ENCODE results near the gene TLX1.
A peak's percentile ranks its signal among the peaks of the same experiment; 100 is the strongest.
"Not testable (repeated sequence)": the region's sequence is repeated elsewhere in the genome, so short reads cannot be mapped to it uniquely, and the experiment has no call there.

Gene TLX1

DNA sequence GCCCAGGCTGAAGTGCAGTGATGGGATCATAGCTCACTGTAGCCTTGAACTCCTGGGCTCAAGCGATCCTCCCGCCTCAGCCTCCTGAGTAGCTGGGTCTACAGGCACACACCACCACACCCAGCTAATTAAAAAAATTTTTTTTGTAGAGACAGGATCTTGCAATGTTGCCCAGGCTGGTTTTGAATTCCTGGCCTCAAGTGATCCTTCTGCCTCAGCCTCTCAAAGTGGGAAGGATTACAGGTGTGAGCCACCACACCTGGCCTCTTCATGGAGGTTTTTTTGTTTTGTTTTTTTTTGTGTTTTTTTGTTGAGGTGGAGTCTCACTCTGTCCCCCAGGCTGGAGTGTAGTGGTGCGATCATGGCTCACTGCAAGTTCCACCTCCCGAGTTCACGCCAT lies 23.4 kb downstream of the TLX1 start:
- H3K4me3 ChIP-seq (ENCODE audit: low read length); H3K4me1 ChIP-seq (ENCODE audit: control insufficient read depth, insufficient read depth, low read length); H3K27me3 ChIP-seq (ENCODE audit: control insufficient read depth, insufficient read depth, low read length); H3K27ac ChIP-seq (ENCODE audit: low read depth, low read length); H3K9ac ChIP-seq (ENCODE audit: low read length); H3K36me3 ChIP-seq (ENCODE audit: control insufficient read depth, insufficient read depth, low read length): not testable (repeated sequence)

DNA sequence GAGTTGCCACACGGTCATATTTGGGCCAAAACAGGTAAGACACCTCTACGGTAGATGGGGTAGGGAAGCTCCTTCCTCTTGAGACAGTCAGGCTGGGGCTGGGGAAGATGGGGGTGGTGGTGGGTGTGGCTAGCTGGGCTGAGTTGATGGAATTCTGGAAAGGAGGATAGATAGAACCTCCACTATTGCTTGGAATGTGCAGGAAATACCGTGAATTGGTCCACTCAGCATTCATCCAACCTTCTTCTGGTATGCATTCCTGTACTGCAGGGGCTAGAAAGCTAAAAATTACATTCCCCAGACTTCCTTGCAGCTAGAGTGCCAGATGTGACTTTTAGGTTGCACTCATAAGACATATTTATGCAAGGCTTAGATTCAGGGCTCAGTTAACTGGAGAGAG lies 24.8 kb downstream of the TLX1 start:
- Histone ChIP-seq H3K27ac (ENCODE audit: low read depth, low read length) (no peak overlapping the region), H3K4me1 (ENCODE audit: control insufficient read depth, insufficient read depth, low read length) (no peaks in the 10 kb centered on the region), H3K9ac (ENCODE audit: low read length) (no peak overlapping the region), H3K36me3 (ENCODE audit: control insufficient read depth, insufficient read depth, low read length) (no peaks in the 10 kb centered on the region), H3K27me3 (ENCODE audit: control insufficient read depth, insufficient read depth, low read length) (peaks cover 3% of the 10 kb centered on the region), H3K4me3 (ENCODE audit: low read length) (no peak overlapping the region)

DNA sequence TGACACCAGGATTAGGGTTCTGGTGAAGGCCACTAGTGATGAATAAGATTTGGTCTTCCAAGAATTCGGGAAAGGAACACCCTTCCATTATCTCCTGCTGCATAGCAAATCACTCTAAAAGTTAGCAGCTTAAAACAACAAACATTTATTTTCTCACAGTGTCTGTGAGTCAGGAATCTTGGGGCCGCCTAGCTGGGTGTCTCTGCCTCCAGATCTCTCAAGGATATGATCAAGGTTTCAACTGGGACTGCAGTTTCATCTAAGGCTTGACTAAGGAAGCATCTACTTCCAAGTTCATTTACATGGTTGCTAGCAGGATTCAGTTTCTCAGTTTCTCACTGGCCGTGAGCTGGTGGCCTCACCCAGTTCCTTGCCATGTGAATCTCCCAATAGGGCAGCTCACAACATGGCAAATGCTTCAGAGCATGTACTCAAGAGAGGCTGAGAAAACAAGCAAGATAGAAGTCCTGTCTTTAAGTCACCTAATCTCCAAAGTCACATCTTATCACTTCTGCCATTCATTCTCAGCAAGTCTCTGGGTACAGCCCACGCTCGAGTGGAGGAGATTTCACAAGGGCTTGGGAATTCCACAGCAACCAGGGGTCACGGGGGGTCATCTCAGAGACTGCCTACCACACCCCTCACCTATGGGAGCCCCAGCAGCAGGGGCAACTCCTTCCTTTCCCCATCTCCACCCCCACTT lies 26.8 kb downstream of the TLX1 start:
- H3K4me1 ChIP-seq (ENCODE audit: control insufficient read depth, insufficient read depth, low read length), result no peaks in the 10 kb centered on the region
- H3K9ac ChIP-seq (ENCODE audit: low read length), result no peak overlapping the region
- H3K36me3 ChIP-seq (ENCODE audit: control insufficient read depth, insufficient read depth, low read length), result no peaks in the 10 kb centered on the region
- H3K27ac ChIP-seq (ENCODE audit: low read depth, low read length), result no peak overlapping the region
- no peak overlapping the region for H3K4me3 ChIP-seq (ENCODE audit: low read length)
- H3K27me3 ChIP-seq (ENCODE audit: control insufficient read depth, insufficient read depth, low read length), result peaks cover 10% of the 10 kb centered on the region

DNA sequence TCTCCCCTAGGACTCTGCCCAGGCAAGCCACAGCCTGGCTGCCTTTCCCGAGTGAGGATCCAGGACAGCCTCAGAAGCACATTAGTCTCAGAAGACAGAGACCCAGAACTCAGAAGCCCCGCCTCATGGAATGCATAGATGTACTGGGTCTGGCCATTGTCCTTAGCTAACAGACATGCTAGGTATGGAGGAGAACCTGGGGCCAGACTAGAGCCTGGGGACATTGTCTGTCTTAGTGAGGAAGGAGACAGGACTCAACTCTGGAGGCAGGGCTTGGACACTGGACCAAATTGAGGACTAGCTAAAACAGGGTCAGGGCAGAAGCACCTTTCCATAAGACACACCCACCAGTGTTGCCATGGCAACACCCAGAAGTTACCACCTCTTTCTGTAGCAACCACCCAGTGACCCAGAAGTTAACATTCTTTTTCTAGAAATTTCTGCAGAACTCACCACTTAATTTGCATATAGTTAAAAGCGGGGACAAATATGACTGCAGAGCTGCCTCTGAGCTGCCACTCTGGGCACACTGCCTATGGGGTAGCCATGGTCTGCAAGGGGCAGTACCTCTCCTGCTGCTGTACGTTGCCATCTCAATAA lies 27.5 kb downstream of the TLX1 start:
- no peak overlapping the region for H3K9ac ChIP-seq (ENCODE audit: low read length)
- H3K4me3 ChIP-seq (ENCODE audit: low read length), result no peak overlapping the region
- H3K27me3 ChIP-seq (ENCODE audit: control insufficient read depth, insufficient read depth, low read length), result peaks cover 12% of the 10 kb centered on the region
- no peak overlapping the region for H3K27ac ChIP-seq (ENCODE audit: low read depth, low read length)
- no peaks in the 10 kb centered on the region for H3K36me3 ChIP-seq (ENCODE audit: control insufficient read depth, insufficient read depth, low read length)
- H3K4me1 ChIP-seq (ENCODE audit: control insufficient read depth, insufficient read depth, low read length), result no peaks in the 10 kb centered on the region

DNA sequence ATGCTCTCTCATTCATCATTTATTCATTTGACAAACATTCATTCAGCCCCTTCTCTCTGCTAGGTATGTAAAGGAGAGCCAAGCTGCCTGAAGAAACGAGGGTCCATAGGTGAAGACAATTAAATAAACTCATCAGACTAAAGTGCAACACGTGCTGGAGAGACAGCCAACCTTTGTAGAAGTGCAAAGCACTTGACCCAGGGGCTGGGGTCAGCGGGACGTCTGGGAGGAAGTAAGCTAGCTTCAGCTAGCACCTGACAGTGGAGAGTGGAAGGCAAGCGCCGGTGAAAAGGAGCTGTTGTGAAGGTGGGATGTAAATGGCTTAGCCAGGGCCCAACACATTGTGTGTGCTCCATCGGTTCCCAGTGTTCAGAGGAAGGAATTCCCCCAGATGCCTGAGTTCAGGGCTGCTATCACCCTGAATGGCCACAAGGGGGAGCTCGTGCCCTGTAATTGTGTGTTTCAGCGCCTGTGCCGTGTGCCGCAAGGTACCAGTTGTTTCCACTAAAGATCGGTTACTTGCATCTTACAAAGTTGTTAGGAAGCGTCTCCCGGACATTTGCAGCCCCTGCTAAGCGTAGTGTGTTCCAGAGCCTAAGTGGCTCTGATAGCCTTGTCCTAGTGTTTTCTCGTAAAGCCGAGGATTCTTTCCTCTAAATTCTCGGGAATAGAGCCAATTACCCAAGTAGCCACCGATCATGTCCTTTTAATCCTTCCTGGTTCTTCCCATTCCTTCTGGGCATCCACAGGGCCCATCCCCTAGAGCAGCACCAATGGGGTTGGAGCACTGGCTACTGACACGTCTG lies 30.6 kb downstream of the TLX1 start:
- Histone ChIP-seq H3K4me1 (ENCODE audit: control insufficient read depth, insufficient read depth, low read length) (no peaks in the 10 kb centered on the region), H3K4me3 (ENCODE audit: low read length) (peak overlapping the region; percentile 44), H3K27me3 (ENCODE audit: control insufficient read depth, insufficient read depth, low read length) (peaks cover 9% of the 10 kb centered on the region), H3K27ac (ENCODE audit: low read depth, low read length) (no peak overlapping the region), H3K9ac (ENCODE audit: low read length) (no peak overlapping the region), H3K36me3 (ENCODE audit: control insufficient read depth, insufficient read depth, low read length) (no peaks in the 10 kb centered on the region)

DNA sequence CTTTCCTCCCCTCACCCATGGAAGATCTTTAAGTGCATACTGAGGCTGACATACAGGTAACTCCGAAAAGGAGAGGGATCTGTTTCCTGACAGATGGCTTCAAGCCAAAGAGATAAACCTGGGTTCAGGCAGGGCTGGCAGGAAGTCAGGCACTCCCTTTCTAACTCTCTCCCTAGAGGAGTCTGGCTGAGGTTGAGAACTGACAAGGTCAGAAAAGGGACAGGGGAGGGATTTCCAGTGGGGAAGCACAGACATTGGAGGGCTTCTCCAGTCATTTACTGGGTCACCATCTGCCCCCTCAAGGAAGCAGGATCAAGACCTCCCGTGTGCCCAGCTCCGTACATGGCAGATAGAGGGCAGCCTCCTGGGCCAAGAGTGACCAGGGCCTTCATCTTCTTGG lies 31.6 kb downstream of the TLX1 start:
- peaks cover 15% of the 10 kb centered on the region for H3K27me3 ChIP-seq (ENCODE audit: control insufficient read depth, insufficient read depth, low read length)
- H3K36me3 ChIP-seq (ENCODE audit: control insufficient read depth, insufficient read depth, low read length), result no peaks in the 10 kb centered on the region
- H3K9ac ChIP-seq (ENCODE audit: low read length), result no peak overlapping the region
- H3K4me3 ChIP-seq (ENCODE audit: low read length), result no peak overlapping the region
- H3K27ac ChIP-seq (ENCODE audit: low read depth, low read length), result no peak overlapping the region
- no peaks in the 10 kb centered on the region for H3K4me1 ChIP-seq (ENCODE audit: control insufficient read depth, insufficient read depth, low read length)

DNA sequence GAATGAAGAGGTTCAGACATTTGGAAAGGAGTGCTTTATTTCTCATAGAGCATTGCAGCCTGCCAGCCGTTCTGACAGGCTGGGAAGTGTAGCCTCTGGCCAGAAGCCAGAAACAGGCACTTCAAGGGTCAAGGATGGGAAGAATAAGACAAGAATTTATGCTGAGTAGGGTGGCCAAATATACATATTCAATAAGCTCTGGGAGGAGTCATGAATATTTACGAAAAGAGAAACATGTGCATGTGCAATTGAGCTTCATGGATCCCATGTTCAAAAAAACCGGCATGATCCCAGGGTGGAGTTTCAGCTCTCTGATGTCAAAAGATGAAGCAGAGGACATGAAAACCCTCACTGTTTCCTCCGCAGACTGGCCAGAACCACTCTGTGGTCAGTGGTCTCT lies 32.9 kb downstream of the TLX1 start:
- Histone ChIP-seq H3K36me3 (ENCODE audit: control insufficient read depth, insufficient read depth, low read length) (no peaks in the 10 kb centered on the region), H3K27ac (ENCODE audit: low read depth, low read length) (no peak overlapping the region), H3K4me1 (ENCODE audit: control insufficient read depth, insufficient read depth, low read length) (no peaks in the 10 kb centered on the region), H3K9ac (ENCODE audit: low read length) (no peak overlapping the region), H3K4me3 (ENCODE audit: low read length) (no peak overlapping the region), H3K27me3 (ENCODE audit: control insufficient read depth, insufficient read depth, low read length) (peaks cover 15% of the 10 kb centered on the region)

DNA sequence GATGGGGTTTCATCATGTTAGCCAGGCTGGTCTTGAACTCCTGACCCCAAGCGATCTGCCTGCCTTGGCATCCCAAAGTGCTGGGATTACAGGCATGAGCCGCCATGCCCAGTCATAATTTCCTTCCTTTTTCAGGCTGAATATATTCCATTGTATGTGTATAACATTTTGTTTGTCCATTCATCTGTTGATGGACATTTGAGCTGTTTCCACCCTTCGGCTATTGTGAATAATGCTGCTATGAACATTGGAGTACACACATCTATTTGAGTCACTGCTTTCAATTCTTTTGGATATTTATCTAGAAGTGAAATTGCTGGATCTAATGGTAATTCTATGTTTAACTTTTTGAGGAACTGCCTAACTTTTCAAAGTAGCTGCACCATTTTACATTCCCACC lies 34.6 kb downstream of the TLX1 start:
- Histone ChIP-seq H3K27ac (ENCODE audit: low read depth, low read length) (no peak overlapping the region), H3K4me1 (ENCODE audit: control insufficient read depth, insufficient read depth, low read length) (no peaks in the 10 kb centered on the region), H3K36me3 (ENCODE audit: control insufficient read depth, insufficient read depth, low read length) (no peaks in the 10 kb centered on the region), H3K4me3 (ENCODE audit: low read length) (no peak overlapping the region), H3K27me3 (ENCODE audit: control insufficient read depth, insufficient read depth, low read length) (peaks cover 15% of the 10 kb centered on the region), H3K9ac (ENCODE audit: low read length) (no peak overlapping the region)

DNA sequence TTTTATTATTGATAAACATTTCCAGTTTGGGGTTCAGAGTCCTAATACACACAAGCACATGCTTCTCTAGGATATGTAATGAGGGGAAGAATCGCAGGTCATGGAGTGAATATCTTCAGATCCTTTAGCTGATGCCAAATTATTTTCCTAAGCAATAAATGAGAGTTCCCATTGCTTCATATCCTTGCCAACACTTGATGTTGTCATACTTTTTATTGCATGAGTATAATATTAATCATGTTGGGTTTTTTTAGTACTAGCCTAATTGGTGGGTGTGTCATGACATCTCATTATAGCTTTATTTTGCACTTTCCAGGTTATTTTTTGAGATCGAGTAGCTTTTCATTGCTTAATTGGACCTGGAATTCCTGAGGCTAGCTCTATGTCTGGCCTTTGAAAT lies 35.3 kb downstream of the TLX1 start:
- Histone ChIP-seq H3K36me3 (ENCODE audit: control insufficient read depth, insufficient read depth, low read length) (no peaks in the 10 kb centered on the region), H3K9ac (ENCODE audit: low read length) (no peak overlapping the region), H3K4me1 (ENCODE audit: control insufficient read depth, insufficient read depth, low read length) (no peaks in the 10 kb centered on the region), H3K27ac (ENCODE audit: low read depth, low read length) (no peak overlapping the region), H3K4me3 (ENCODE audit: low read length) (no peak overlapping the region), H3K27me3 (ENCODE audit: control insufficient read depth, insufficient read depth, low read length) (peaks cover 15% of the 10 kb centered on the region)

DNA sequence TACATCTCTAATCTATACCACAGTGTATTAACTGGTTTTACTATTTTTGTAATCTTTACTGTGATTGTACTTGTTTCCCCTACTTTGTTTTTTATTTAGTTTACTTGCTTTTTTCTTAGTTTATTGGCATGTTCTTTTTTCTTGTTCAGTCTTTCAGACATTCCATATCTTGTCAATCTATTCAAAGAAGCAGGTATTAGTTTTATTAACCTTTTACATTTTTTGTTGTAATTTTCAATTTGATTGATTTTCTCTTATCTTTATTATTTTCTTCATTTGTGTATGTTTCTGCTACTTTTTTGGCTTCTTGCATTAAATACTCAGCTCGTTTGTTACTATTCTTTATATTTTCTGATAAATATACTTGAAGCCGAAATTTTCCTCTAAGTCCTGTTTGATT lies 41.6 kb downstream of the TLX1 start:
- Histone ChIP-seq H3K36me3 (ENCODE audit: control insufficient read depth, insufficient read depth, low read length) (no peaks in the 10 kb centered on the region), H3K27ac (ENCODE audit: low read depth, low read length) (no peak overlapping the region), H3K9ac (ENCODE audit: low read length) (no peak overlapping the region), H3K4me1 (ENCODE audit: control insufficient read depth, insufficient read depth, low read length) (no peaks in the 10 kb centered on the region), H3K4me3 (ENCODE audit: low read length) (no peak overlapping the region), H3K27me3 (ENCODE audit: control insufficient read depth, insufficient read depth, low read length) (no peaks in the 10 kb centered on the region)

DNA sequence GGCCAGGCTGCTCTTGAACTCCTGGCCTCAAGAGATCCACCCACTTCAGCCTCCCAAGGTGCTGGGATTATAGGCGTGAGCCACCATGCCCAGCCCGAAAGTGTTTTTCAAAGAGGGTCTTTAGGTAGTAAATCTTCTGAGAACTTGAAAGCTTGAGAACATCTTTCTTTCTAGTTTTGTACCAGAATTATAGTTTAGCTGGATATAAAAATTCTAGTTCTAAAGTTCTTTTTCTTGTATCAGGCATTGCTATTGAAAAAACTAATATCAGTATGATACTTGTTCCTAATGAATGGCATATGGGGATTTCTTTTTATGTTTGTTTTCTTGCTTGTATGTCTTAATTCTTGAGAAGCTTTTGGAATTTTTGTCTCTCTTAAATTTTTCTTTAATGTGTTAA lies 43.2 kb downstream of the TLX1 start:
- H3K36me3 ChIP-seq (ENCODE audit: control insufficient read depth, insufficient read depth, low read length), result no peaks in the 10 kb centered on the region
- no peak overlapping the region for H3K27ac ChIP-seq (ENCODE audit: low read depth, low read length)
- H3K4me3 ChIP-seq (ENCODE audit: low read length), result no peak overlapping the region
- H3K27me3 ChIP-seq (ENCODE audit: control insufficient read depth, insufficient read depth, low read length), result no peaks in the 10 kb centered on the region
- H3K9ac ChIP-seq (ENCODE audit: low read length), result no peak overlapping the region
- H3K4me1 ChIP-seq (ENCODE audit: control insufficient read depth, insufficient read depth, low read length), result no peaks in the 10 kb centered on the region

DNA sequence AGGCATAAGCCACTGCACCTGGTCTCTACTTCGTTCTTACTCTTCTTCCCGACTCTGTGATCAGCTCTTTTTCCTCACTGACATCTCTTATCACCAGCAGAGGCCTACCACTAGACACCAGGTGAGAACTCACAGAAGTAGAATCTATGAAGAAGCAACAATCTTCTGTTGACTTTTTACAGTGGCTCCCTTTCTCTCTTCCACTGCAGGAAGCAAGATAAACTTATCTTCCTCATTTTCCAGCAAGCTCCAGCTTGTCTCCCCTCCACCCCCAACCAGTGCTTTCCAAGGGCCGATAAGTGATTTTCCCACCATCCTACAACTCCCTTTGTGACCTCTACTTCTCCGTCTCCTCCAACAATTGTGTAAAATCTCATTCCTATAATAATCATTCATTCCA lies 45.5 kb downstream of the TLX1 start:
- no peak overlapping the region for H3K9ac ChIP-seq (ENCODE audit: low read length)
- no peak overlapping the region for H3K27ac ChIP-seq (ENCODE audit: low read depth, low read length)
- H3K36me3 ChIP-seq (ENCODE audit: control insufficient read depth, insufficient read depth, low read length), result no peaks in the 10 kb centered on the region
- no peak overlapping the region for H3K4me3 ChIP-seq (ENCODE audit: low read length)
- no peaks in the 10 kb centered on the region for H3K27me3 ChIP-seq (ENCODE audit: control insufficient read depth, insufficient read depth, low read length)
- H3K4me1 ChIP-seq (ENCODE audit: control insufficient read depth, insufficient read depth, low read length), result no peaks in the 10 kb centered on the region
